Measurements from ENCODE around the gene CA12.
"Not testable (repeated sequence)": the region's sequence is repeated elsewhere in the genome, so short reads cannot be mapped to it uniquely, and the experiment has no call there.

Gene CA12

GRCh38 chr15:63327648-63328421, 53.8 kb downstream of the CA12 start:
- no peak for TF ChIP-seq CTCF (IDR thresholded peaks at IDR 0.05; ENCODE audit: low read depth, low read length)
- DNase-seq (ENCODE audit: extremely low read depth, low read depth), result no peak

GRCh38 chr15:63324770-63325169, 56.9 kb downstream of the CA12 start:
- TF ChIP-seq CTCF (IDR thresholded peaks at IDR 0.05; ENCODE audit: low read depth, low read length), result no peak
- no peak for DNase-seq (ENCODE audit: extremely low read depth, low read depth)

GRCh38 chr15:63323798-63324563, 57.7 kb downstream of the CA12 start:
- TF ChIP-seq CTCF (IDR thresholded peaks at IDR 0.05; ENCODE audit: low read depth, low read length), result no peak
- DNase-seq (ENCODE audit: extremely low read depth, low read depth), result no peak

- no peak for DNase-seq (ENCODE audit: extremely low read depth, low read depth)
Observed at GRCh38 chr15:63322541-63322940, 59.1 kb downstream of the CA12 start.

GRCh38 chr15:63321462-63321861, 60.2 kb downstream of the CA12 start:
- no peak for DNase-seq (ENCODE audit: extremely low read depth, low read depth)
- no peak for TF ChIP-seq CTCF (IDR thresholded peaks at IDR 0.05; ENCODE audit: low read depth, low read length)

More at GRCh38 chr15:63322541-63322940, 59.1 kb downstream of the CA12 start:
- no peak for TF ChIP-seq CTCF (IDR thresholded peaks at IDR 0.05; ENCODE audit: low read depth, low read length)

GRCh38 chr15:63320981-63321380, 60.7 kb downstream of the CA12 start:
- DNase-seq (ENCODE audit: extremely low read depth, low read depth), result not testable (repeated sequence)

GRCh38 chr15:63320446-63320845, 61.2 kb downstream of the CA12 start:
- DNase-seq (ENCODE audit: extremely low read depth, low read depth), result not testable (repeated sequence)

GRCh38 chr15:63319065-63319464, 62.6 kb downstream of the CA12 start:
- TF ChIP-seq CTCF (IDR thresholded peaks at IDR 0.05; ENCODE audit: low read depth, low read length), result no peak
- DNase-seq (ENCODE audit: extremely low read depth, low read depth), result no peak

Measured in AG09319 (cell line).